ENCODE data around the gene FRMD5. TPM values are rescaled to one million over a fixed set of nuclear protein-coding genes. Genes with fewer than 3 reads are reported as not detected.

Gene FRMD5
- total RNA-seq, 1 experiment from 2014 or later = 3.9 TPM

- no peak overlapping the region for H4K91ac ChIP-seq (ENCODE audit: insufficient read length, low read depth, low read length)
- no peak overlapping the region for H3K4ac ChIP-seq (ENCODE audit: low read depth, low read length)
Observed at GRCh38 chr15:43868406-43868805, 326.7 kb downstream of the FRMD5 start.

More at GRCh38 chr15:43868406-43868805, 326.7 kb downstream of the FRMD5 start:
- Histone ChIP-seq H2BK120ac (ENCODE audit: low read depth, low read length, poor library complexity, severe bottlenecking) (no peak overlapping the region), H2AK5ac (ENCODE audit: insufficient read length, low read length) (no peak overlapping the region), H3K23ac (ENCODE audit: insufficient read length, low read depth, low read length) (no peak overlapping the region), H3K23me2 (ENCODE audit: insufficient read length, low read depth, low read length, poor library complexity, severe bottlenecking) (no peaks in the 10 kb centered on the region), H3K79me1 (ENCODE audit: insufficient read depth, low read depth, low read length, poor library complexity, severe bottlenecking) (no peaks in the 10 kb centered on the region), H4K20me1 (ENCODE audit: control insufficient read depth, insufficient read depth, insufficient read length) (no peaks in the 10 kb centered on the region), H3K27me3 (ENCODE audit: insufficient read depth, low read length) (no peaks in the 10 kb centered on the region), H3K27ac (ENCODE audit: insufficient read length, low read depth, low read length) (no peak overlapping the region), H2BK15ac (ENCODE audit: low read depth, low read length) (no peak overlapping the region), H2AFZ (ENCODE audit: low read length) (no peak overlapping the region), H3K56ac (ENCODE audit: insufficient read length, low read depth, low read length) (no peak overlapping the region), H3K4me1 (ENCODE audit: insufficient read depth, low read length) (no peaks in the 10 kb centered on the region), H4K8ac (replicated peaks; ENCODE audit: insufficient read length, low read depth, low read length) (no peak overlapping the region), H3K14ac (ENCODE audit: insufficient read depth, low read length) (no peak overlapping the region), H3K4me2 (ENCODE audit: insufficient read depth, insufficient read length, low read length) (no peak overlapping the region), H3K9ac (ENCODE audit: extremely low read depth, insufficient read length, low read length) (no peak overlapping the region), H2BK5ac (ENCODE audit: insufficient read length, low read length) (no peak overlapping the region), H4K5ac (ENCODE audit: insufficient read length, low read depth, low read length) (no peak overlapping the region), H3K18ac (ENCODE audit: insufficient read length, low read depth, low read length) (no peak overlapping the region), H3K9me3 (ENCODE audit: control insufficient read depth, low read depth, low read length) (no peaks in the 10 kb centered on the region), H2BK20ac (ENCODE audit: low read depth, low read length, poor library complexity, severe bottlenecking) (no peak overlapping the region), H3T11ph (ENCODE audit: low read length) (no peak overlapping the region), H3K79me2 (ENCODE audit: insufficient read depth, low read length) (no peaks in the 10 kb centered on the region), H2BK12ac (ENCODE audit: insufficient read length, low read depth, low read length) (no peak overlapping the region)
- no peaks in the 10 kb centered on the region for H3K9me3 Mint-ChIP-seq
- TF ChIP-seq CTCF (conservative IDR thresholded peaks at IDR 0.05) = no peak
- H3K4me3 Mint-ChIP-seq = no peak overlapping the region
- H3K27ac Mint-ChIP-seq = no peak overlapping the region
- peaks cover 0 to 25% (median 15%) of the 10 kb centered on the region in 3 experiments; a peak in 5 of 7 replicates for H3K36me3 Mint-ChIP-seq (ENCODE audit: insufficient read depth in 1 of 3, low read depth in 3 of 3)
- no peaks in the 10 kb centered on the region for H3K4me1 Mint-ChIP-seq
- no peak for DNase-seq
- WGBS (ENCODE audit: extremely low coverage, insufficient read length, low lambda C conversion rate) = no CpG with 5 or more reads among the region's 2 CpGs
- H3K27me3 Mint-ChIP-seq (ENCODE audit: low read depth) = no peaks in the 10 kb centered on the region
